ENCODE results near the gene COL1A2. TPM values are rescaled to one million over a fixed set of nuclear protein-coding genes. Genes with fewer than 3 reads are reported as not detected.

COL1A2 gene
- total RNA-seq, 1 experiment from 2014 or later: 81.2 TPM

GRCh38 chr7:94406696-94407095 is 12.0 kb downstream of the COL1A2 start:
- ChIA-PET POLR2A (no interaction called here), CTCF (interaction anchor here (1.0 kb wide), 1 partner anchor 11 kb away, joined by 3 read pairs; no protein-coding TSS in a partner anchor)
- no peak for ATAC-seq
- Mint-ChIP-seq H3K9me3 (no peaks in the 10 kb centered on the region), H3K4me3 (no peak overlapping the region), H3K27ac (no peak overlapping the region), H3K27me3 (ENCODE audit: low read depth) (no peaks in the 10 kb centered on the region), H3K4me1 (no peaks in the 10 kb centered on the region), H3K36me3 (peaks cover 82% of the 10 kb centered on the region)
- DNase-seq (ENCODE audit: low spot score): no peak
- no peak for TF ChIP-seq ZNF671 (CRISPR knock-in tag; IDR thresholded peaks at IDR 0.05)
- TF ChIP-seq NFE2L1 (CRISPR knock-in tag; IDR thresholded peaks at IDR 0.05): no peak
- no peak for TF ChIP-seq JAZF1 (CRISPR knock-in tag; IDR thresholded peaks at IDR 0.05)
- no peak for TF ChIP-seq ATF1 (CRISPR knock-in tag; IDR thresholded peaks at IDR 0.05)
- no peak for TF ChIP-seq FOXP4 (CRISPR knock-in tag; IDR thresholded peaks at IDR 0.05)
- TF ChIP-seq ATF2 (CRISPR knock-in tag; IDR thresholded peaks at IDR 0.05; ENCODE audit: borderline replicate concordance, low read depth): no peak
- TF ChIP-seq E2F4 (CRISPR knock-in tag; IDR thresholded peaks at IDR 0.05; ENCODE audit: borderline replicate concordance, low read depth): no peak

- DNase-seq (ENCODE audit: low spot score) (no peak), ATAC-seq (no peak)
- Mint-ChIP-seq H3K27ac (no peak overlapping the region), H3K36me3 (peaks cover 88% of the 10 kb centered on the region), H3K9me3 (no peaks in the 10 kb centered on the region), H3K4me3 (no peak overlapping the region), H3K27me3 (ENCODE audit: low read depth) (no peaks in the 10 kb centered on the region), H3K4me1 (peaks cover 9% of the 10 kb centered on the region)
- TF ChIP-seq RORB (CRISPR knock-in tag; IDR thresholded peaks at IDR 0.05) (no peak), ZSCAN18 (CRISPR knock-in tag; IDR thresholded peaks at IDR 0.05) (no peak), USF1 (CRISPR knock-in tag; IDR thresholded peaks at IDR 0.05) (no peak)
- ChIA-PET CTCF (no interaction called here), POLR2A (no interaction called here)
Observed at GRCh38 chr7:94409200-94409948, 14.7 kb downstream of the COL1A2 start.

- Mint-ChIP-seq H3K9me3 (no peaks in the 10 kb centered on the region), H3K4me1 (peaks cover 12% of the 10 kb centered on the region), H3K4me3 (no peak overlapping the region), H3K27me3 (ENCODE audit: low read depth) (no peaks in the 10 kb centered on the region), H3K27ac (no peak overlapping the region), H3K36me3 (peaks cover 88% of the 10 kb centered on the region)
- DNase-seq (ENCODE audit: low spot score) (no peak), ATAC-seq (no peak)
- CTCF ChIA-PET: no interaction called here
- POLR2A ChIA-PET: no interaction called here
- no peak for TF ChIP-seq PRRX2 (CRISPR knock-in tag; IDR thresholded peaks at IDR 0.05)
- TF ChIP-seq CTCF (IDR thresholded peaks at IDR 0.05): no peak
- TF ChIP-seq PREB (CRISPR knock-in tag; IDR thresholded peaks at IDR 0.05; ENCODE audit: borderline replicate concordance): no peak
- no peak for TF ChIP-seq FOXP1 (CRISPR knock-in tag; IDR thresholded peaks at IDR 0.05; ENCODE audit: borderline replicate concordance)
- no peak for TF ChIP-seq IRF1 (CRISPR knock-in tag; IDR thresholded peaks at IDR 0.05)
- no peak for TF ChIP-seq RORB (CRISPR knock-in tag; IDR thresholded peaks at IDR 0.05)
- no peak for TF ChIP-seq TEAD4 (CRISPR knock-in tag; IDR thresholded peaks at IDR 0.05)
- TF ChIP-seq GRHL2 (CRISPR knock-in tag; IDR thresholded peaks at IDR 0.05; ENCODE audit: insufficient replicate concordance, severe bottlenecking): no peak
- no peak for TF ChIP-seq ZNF138 (CRISPR knock-in tag; conservative IDR thresholded peaks at IDR 0.05)
- no peak for TF ChIP-seq GTF2I (CRISPR knock-in tag; conservative IDR thresholded peaks at IDR 0.05)
- no peak for TF ChIP-seq ZNF263 (CRISPR knock-in tag; IDR thresholded peaks at IDR 0.05; ENCODE audit: low read depth)
Observed at GRCh38 chr7:94410413-94411187, 15.9 kb downstream of the COL1A2 start.

Measured in WTC11 (cell line).